ENCODE measurements around the gene STAC3. TPM values are rescaled to one million over a fixed set of nuclear protein-coding genes. Genes with fewer than 3 reads are reported as not detected.

Gene STAC3
- polyA plus RNA-seq, 4 donors, result 1.1 to 3.8 (median 3.4) TPM

DNA sequence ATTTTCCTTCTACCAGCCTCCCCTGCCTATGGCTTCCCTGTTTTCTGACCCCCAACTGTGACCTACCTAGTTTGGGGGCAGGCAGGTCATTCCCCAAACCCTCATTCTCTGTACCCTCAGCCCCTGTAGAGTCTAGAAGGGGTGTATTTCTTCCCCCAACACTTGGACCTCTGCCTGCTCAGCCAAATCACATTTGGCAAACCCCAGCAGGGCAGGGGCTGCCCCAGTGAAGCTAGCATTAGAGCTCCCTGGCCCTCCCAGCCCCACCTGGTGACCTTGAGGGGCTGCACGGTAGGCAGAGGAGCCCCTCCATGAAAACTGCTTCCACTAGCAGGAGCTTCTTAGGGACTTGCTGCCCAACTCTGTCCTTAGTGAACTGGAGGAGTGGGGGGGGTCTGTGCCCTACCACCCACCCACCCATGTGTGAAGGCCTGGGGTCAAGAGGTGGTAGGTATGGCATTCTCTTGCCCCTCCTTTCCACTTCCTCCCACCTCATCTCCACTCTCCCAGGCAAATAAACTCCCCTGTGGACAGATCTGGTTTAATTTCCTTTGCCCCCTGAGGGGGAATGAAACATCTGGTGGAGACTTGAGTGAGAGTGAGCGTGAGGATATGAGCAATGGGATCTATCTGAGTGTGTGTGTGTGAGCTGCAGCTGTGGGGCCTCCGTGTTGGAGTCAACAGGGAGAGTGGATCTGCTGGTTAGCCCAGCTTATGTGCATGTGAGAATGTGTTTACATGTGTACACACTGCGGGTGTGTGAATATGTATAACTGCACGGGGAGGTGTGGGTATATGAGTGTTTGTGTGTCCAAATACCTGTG, 32.7 kb downstream of the STAC3 start:
- FAIRE-seq (no peak), DNase-seq (no peak)
- H3K4me3 ChIP-seq (ENCODE audit: low read depth in 1 of 3, low read length in 3 of 3), result no peak overlapping the region
- 38 to 67% (median 52%) methylated on average over 5 of the region's 5 CpGs for WGBS, 3 donors
- peaks cover 0 to 19% (median 0%) of the 10 kb centered on the region in 3 donors for H3K4me1 ChIP-seq (ENCODE audit: control insufficient read depth in 3 of 3, insufficient read depth in 2 of 3, low read depth in 1 of 3, low read length in 2 of 3)
- peaks cover 0 to 90% (median 68%) of the 10 kb centered on the region in 3 donors for H3K27me3 ChIP-seq (ENCODE audit: control insufficient read depth in 3 of 3, insufficient read depth in 3 of 3, low read length in 3 of 3)
- no peaks in the 10 kb centered on the region for H3K9me3 ChIP-seq (ENCODE audit: control insufficient read depth in 2 of 2, insufficient read depth in 1 of 2, low read depth in 1 of 2, low read length in 1 of 2)
- H3K36me3 ChIP-seq (ENCODE audit: control insufficient read depth in 3 of 3, insufficient read depth in 2 of 3, low read depth in 1 of 3, low read length in 3 of 3), result peaks cover 0 to 6% (median 0%) of the 10 kb centered on the region in 3 donors
- no peak overlapping the region for H3K27ac ChIP-seq (ENCODE audit: low read depth in 1 of 3, low read length in 2 of 3)

DNA sequence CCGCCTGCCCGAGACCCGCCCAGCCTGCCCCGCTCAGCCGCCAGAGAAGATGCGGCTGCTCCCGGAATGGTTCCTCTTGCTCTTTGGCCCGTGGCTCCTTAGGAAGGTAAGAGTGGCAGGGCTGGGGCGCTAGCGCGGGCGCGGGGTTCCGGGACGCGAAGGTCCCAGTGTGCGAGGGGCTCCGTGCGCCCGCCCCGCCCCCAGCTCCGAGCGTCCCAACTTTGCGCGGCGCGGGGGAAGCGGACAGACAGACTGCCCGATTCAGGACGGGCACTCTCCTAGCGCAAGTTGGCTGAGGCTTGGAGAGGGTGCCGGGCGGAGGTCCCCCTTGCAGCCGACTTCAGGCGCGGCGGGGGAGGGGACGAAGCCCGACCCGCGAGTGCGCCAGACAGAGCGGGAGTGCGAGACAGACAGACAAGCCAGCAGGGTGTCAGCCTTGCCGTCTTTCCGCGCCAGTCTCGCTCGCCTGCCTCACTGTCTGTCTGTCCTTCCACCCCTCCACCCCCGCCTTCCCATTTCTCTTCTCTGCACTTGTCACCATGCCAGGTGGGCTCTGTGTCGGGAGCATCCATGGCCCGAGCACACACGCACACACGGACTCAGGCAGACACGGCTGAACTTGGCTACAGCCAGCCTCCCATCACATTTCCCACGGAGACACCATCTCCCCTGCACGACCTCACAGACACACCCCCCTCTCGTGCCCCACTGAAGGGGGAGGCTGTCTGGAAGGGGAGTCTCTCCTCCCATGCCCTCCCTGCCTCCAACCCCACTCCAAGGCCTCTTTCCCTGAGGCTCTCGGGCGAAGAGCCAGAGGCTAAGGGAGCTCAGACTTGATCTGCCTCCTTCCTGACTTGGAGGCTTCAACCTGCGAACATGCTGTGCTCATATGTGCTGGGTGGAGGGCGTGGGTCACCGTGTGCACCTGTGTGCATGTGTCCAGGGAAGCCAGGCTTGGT, 33.8 kb downstream of the STAC3 start:
- Histone ChIP-seq H3K9me3 (ENCODE audit: control insufficient read depth in 2 of 2, insufficient read depth in 1 of 2, low read depth in 1 of 2, low read length in 1 of 2) (no peaks in the 10 kb centered on the region), H3K36me3 (ENCODE audit: control insufficient read depth in 3 of 3, insufficient read depth in 2 of 3, low read depth in 1 of 3, low read length in 3 of 3) (peaks cover 0 to 15% (median 0%) of the 10 kb centered on the region in 3 donors), H3K4me1 (ENCODE audit: control insufficient read depth in 3 of 3, insufficient read depth in 2 of 3, low read depth in 1 of 3, low read length in 2 of 3) (peaks cover 0 to 19% (median 0%) of the 10 kb centered on the region in 3 donors), H3K27ac (ENCODE audit: low read depth in 1 of 3, low read length in 2 of 3) (no peak overlapping the region), H3K4me3 (ENCODE audit: low read depth in 1 of 3, low read length in 3 of 3) (peak overlapping the region in 2 of 3 donors; percentile 19 to 34), H3K27me3 (ENCODE audit: control insufficient read depth in 3 of 3, insufficient read depth in 3 of 3, low read length in 3 of 3) (peaks cover 0 to 80% (median 57%) of the 10 kb centered on the region in 3 donors)
- 1 to 3% (median 2%) methylated on average over 59 to 63 of the region's 63 CpGs for WGBS, 3 donors
- peak in 1 of 2 donors; percentile 43 for DNase-seq
- FAIRE-seq, result no peak

DNA sequence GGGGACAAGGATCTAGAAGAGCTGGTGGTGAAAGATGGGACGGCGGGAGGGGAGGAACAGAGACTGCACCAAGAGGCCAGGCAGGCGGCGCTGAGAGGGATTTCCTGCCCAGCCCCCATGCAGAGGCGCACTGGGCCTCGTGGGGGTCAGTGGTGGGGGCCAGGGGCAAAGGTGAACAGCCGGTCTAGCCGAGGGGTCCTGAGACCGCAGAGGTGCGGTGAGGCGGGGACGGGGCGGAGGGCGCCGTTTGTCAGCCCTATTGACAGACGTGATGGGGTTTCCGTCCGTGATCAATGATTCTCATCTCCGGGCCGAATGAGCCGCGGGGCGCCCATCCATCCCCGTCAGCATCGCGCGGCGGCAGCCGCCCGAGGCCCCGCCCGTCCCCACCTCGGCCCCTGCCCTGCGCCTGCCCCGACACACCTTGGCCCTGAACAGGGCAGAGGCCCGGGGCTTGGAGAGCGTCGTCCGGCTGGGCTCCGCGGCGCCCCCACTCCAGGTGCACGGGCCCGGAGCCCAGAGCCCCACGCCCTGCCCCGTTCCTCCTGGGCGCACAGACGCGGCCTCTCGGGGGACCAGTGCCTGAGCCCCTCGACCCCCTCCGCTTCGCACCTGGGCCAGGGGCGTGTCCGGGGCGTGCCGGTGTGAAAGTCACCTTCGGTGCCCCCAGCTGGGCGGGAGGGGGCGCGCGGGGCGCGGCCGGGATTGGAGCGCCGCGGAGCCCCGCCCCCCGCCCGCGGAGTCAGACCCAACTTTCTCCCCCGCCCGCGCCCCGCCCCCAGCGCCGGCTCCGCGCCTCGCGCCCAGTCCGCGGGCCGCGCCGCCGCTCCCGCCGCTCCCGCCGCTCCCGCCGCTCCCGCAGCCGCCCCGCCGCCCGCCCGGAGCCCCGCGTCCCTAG, 34.7 kb downstream of the STAC3 start, which contains the start of gene NXPH4:
NXPH4 (plus strand) TSS at position 781 of the 898 bp plus-strand sequence. CDS start 176 bp downstream, outside the sequence.
- Histone ChIP-seq H3K4me1 (ENCODE audit: control insufficient read depth in 3 of 3, insufficient read depth in 2 of 3, low read depth in 1 of 3, low read length in 2 of 3) (peaks cover 0 to 19% (median 0%) of the 10 kb centered on the region in 3 donors), H3K36me3 (ENCODE audit: control insufficient read depth in 3 of 3, insufficient read depth in 2 of 3, low read depth in 1 of 3, low read length in 3 of 3) (peaks cover 0 to 25% (median 0%) of the 10 kb centered on the region in 3 donors), H3K27me3 (ENCODE audit: control insufficient read depth in 3 of 3, insufficient read depth in 3 of 3, low read length in 3 of 3) (peaks cover 0 to 71% (median 51%) of the 10 kb centered on the region in 3 donors), H3K4me3 (ENCODE audit: low read depth in 1 of 3, low read length in 3 of 3) (peak within 1 kb of the TSS in 2 of 3 donors; percentile 19 to 34), H3K9me3 (ENCODE audit: control insufficient read depth in 2 of 2, insufficient read depth in 1 of 2, low read depth in 1 of 2, low read length in 1 of 2) (no peaks in the 10 kb centered on the region), H3K27ac (ENCODE audit: low read depth in 1 of 3, low read length in 2 of 3) (no peak within 1 kb of the TSS)
- WGBS, 3 donors, result 1 to 2% (median 1%) methylated on average over 59 to 102 of the region's 102 CpGs
- DNase-seq, result peak in 1 of 2 donors; percentile 56
- no peak for FAIRE-seq

DNA sequence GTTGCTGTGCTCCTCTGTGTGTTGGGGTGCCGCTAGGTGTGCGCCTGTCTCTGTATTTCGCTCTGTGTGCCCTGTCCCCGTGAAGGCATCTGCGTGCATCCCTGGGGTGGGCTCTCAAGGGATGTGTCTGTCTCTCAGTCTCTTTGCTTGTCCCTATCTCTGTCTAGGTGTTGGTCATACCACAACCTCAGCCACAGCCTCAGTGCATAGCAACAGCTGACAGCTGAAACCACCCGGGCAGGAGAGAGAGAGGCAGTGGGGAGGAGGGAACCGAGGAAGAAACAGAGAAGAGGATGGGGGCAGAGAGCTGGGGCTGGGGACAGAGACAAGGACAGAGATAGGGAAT, 35.3 kb downstream of the STAC3 start:
- H3K27ac ChIP-seq (ENCODE audit: low read depth in 1 of 3, low read length in 2 of 3), result no peak overlapping the region
- DNase-seq (peak in 1 of 2 donors; percentile 29), FAIRE-seq (no peak)
- peaks cover 0 to 31% (median 3%) of the 10 kb centered on the region in 3 donors for H3K36me3 ChIP-seq (ENCODE audit: control insufficient read depth in 3 of 3, insufficient read depth in 2 of 3, low read depth in 1 of 3, low read length in 3 of 3)
- H3K27me3 ChIP-seq (ENCODE audit: control insufficient read depth in 3 of 3, insufficient read depth in 3 of 3, low read length in 3 of 3), result peaks cover 0 to 64% (median 45%) of the 10 kb centered on the region in 3 donors
- H3K4me3 ChIP-seq (ENCODE audit: low read depth in 1 of 3, low read length in 3 of 3), result no peak overlapping the region
- peaks cover 0 to 19% (median 0%) of the 10 kb centered on the region in 3 donors for H3K4me1 ChIP-seq (ENCODE audit: control insufficient read depth in 3 of 3, insufficient read depth in 2 of 3, low read depth in 1 of 3, low read length in 2 of 3)
- H3K9me3 ChIP-seq (ENCODE audit: control insufficient read depth in 2 of 2, insufficient read depth in 1 of 2, low read depth in 1 of 2, low read length in 1 of 2), result no peaks in the 10 kb centered on the region
- 6 to 13% (median 6%) methylated on average over 7 of the region's 7 CpGs for WGBS, 3 donors

DNA sequence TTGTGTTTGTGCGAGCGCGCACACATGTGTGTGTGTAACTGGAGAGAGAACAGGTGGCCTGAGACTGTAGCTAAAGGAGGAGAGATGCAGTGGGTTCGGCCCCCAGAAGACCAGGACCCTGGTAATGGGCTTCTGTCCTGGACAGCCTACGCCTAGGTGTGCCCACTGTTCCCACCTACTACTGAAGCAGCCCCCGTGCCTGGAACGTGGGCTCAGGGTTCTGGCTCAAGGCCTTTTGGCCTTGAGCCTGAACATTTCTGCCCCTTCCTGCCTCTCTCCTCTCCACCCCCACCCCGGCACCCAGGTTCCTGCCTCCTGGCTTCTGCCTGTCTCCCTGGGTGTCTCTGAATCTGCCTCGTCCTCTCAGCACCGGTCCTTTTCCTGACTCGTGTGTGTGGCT, 35.9 kb downstream of the STAC3 start:
- H3K9me3 ChIP-seq (ENCODE audit: control insufficient read depth in 2 of 2, insufficient read depth in 1 of 2, low read depth in 1 of 2, low read length in 1 of 2), result no peaks in the 10 kb centered on the region
- FAIRE-seq (no peak), DNase-seq (no peak)
- H3K36me3 ChIP-seq (ENCODE audit: control insufficient read depth in 3 of 3, insufficient read depth in 2 of 3, low read depth in 1 of 3, low read length in 3 of 3), result peaks cover 0 to 37% (median 3%) of the 10 kb centered on the region in 3 donors
- peaks cover 0 to 19% (median 0%) of the 10 kb centered on the region in 3 donors for H3K4me1 ChIP-seq (ENCODE audit: control insufficient read depth in 3 of 3, insufficient read depth in 2 of 3, low read depth in 1 of 3, low read length in 2 of 3)
- no peak overlapping the region for H3K27ac ChIP-seq (ENCODE audit: low read depth in 1 of 3, low read length in 2 of 3)
- H3K4me3 ChIP-seq (ENCODE audit: low read depth in 1 of 3, low read length in 3 of 3), result no peak overlapping the region
- 24 to 35% (median 33%) methylated on average over 10 to 11 of the region's 11 CpGs for WGBS, 3 donors
- H3K27me3 ChIP-seq (ENCODE audit: control insufficient read depth in 3 of 3, insufficient read depth in 3 of 3, low read length in 3 of 3), result peaks cover 0 to 59% (median 43%) of the 10 kb centered on the region in 3 donors

DNA sequence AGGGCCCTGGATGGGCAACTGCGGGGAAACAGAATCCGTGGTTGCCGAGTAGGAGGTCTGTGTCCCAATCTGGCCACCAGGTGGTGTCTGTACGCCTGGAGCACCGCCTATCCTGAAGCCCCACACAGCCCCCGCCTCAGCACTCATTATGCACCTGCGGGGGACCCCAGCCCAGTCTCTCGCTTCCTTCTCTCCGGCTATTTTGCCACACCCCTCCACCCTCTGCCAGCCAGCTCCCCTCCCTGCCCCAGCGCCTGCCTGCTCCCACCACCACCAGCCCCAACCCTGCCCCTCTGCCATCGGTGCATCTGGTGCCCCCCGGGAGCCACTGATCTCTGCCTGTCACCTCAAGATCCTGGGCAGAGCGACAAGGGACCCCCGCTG, 36.6 kb downstream of the STAC3 start:
- peaks cover 0 to 43% (median 4%) of the 10 kb centered on the region in 3 donors for H3K36me3 ChIP-seq (ENCODE audit: control insufficient read depth in 3 of 3, insufficient read depth in 2 of 3, low read depth in 1 of 3, low read length in 3 of 3)

DNA sequence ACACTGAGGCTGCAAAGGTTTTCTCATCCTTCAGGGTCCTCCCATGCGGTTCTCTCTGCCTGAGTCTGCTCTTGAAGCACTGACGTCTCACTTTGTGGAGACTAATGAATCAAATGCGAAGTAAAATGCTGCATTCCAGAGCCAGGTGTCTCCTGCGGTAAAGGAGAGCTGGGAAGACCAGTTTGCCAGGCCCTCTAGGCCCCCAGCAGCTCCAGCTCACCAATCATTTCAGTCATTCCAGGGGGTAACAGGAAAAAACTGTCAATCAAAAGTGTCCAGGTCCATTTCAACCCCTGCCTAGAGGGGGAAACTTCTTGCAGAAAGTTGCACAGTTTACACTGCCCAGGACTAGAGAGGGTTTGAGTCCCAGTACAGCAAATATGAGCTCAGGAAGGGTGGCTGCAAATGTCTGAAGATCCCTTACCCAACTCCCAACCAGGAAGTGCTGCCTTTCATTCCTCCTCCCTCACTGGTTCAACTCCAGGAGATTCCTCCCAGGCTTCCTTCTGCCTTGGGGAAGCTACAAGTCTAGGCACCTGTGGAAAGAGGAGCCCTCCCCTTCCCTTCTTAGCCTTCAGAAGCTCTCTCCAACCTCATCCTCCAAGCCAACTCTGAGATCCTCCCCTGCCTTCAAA, 37.1 kb downstream of the STAC3 start:
- Histone ChIP-seq H3K36me3 (ENCODE audit: control insufficient read depth in 3 of 3, insufficient read depth in 2 of 3, low read depth in 1 of 3, low read length in 3 of 3) (peaks cover 2 to 48% (median 8%) of the 10 kb centered on the region in 3 donors), H3K27me3 (ENCODE audit: control insufficient read depth in 3 of 3, insufficient read depth in 3 of 3, low read length in 3 of 3) (peaks cover 0 to 47% (median 33%) of the 10 kb centered on the region in 3 donors), H3K9me3 (ENCODE audit: control insufficient read depth in 2 of 2, insufficient read depth in 1 of 2, low read depth in 1 of 2, low read length in 1 of 2) (no peaks in the 10 kb centered on the region), H3K4me1 (ENCODE audit: control insufficient read depth in 3 of 3, insufficient read depth in 2 of 3, low read depth in 1 of 3, low read length in 2 of 3) (peaks cover 0 to 16% (median 0%) of the 10 kb centered on the region in 3 donors), H3K27ac (ENCODE audit: low read depth in 1 of 3, low read length in 2 of 3) (no peak overlapping the region), H3K4me3 (ENCODE audit: low read depth in 1 of 3, low read length in 3 of 3) (no peak overlapping the region)
- 44 to 79% (median 68%) methylated on average over 4 of the region's 4 CpGs for WGBS, 3 donors
- DNase-seq (no peak), FAIRE-seq (no peak)

More for the DNA sequence above, 36.6 kb downstream of the STAC3 start:
- WGBS, 3 donors, result 0 to 3% (median 1%) methylated on average over 14 of the region's 14 CpGs
- DNase-seq (peak; percentile 56 to 72), FAIRE-seq (no peak)
- no peaks in the 10 kb centered on the region for H3K9me3 ChIP-seq (ENCODE audit: control insufficient read depth in 2 of 2, insufficient read depth in 1 of 2, low read depth in 1 of 2, low read length in 1 of 2)
- no peak overlapping the region for H3K27ac ChIP-seq (ENCODE audit: low read depth in 1 of 3, low read length in 2 of 3)
- H3K4me1 ChIP-seq (ENCODE audit: control insufficient read depth in 3 of 3, insufficient read depth in 2 of 3, low read depth in 1 of 3, low read length in 2 of 3), result peaks cover 0 to 16% (median 0%) of the 10 kb centered on the region in 3 donors
- no peak overlapping the region for H3K4me3 ChIP-seq (ENCODE audit: low read depth in 1 of 3, low read length in 3 of 3)
- H3K27me3 ChIP-seq (ENCODE audit: control insufficient read depth in 3 of 3, insufficient read depth in 3 of 3, low read length in 3 of 3), result peaks cover 0 to 52% (median 37%) of the 10 kb centered on the region in 3 donors

Data from small intestine (tissue), 7 donors.